NCI-H226 (cell line): Measurements from ENCODE around the gene AGA.

Experiments used
- DNase-seq: peaks from one replicate; pipeline ENCODE4 v3.0.0-alpha.2; 2015

Gene AGA

GRCh38 chr4:177446586-177446985 is 4.3 kb upstream of the AGA start:
- no peak for DNase-seq

GRCh38 chr4:177444911-177445736 is 2.9 kb upstream of the AGA start:
- DNase-seq = no peak

- no peak for DNase-seq
These were observed 1.0 kb downstream of the AGA start for GRCh38 chr4:177441061-177441802.

- no peak for DNase-seq
These were observed 5.8 kb downstream of the AGA start for GRCh38 chr4:177436456-177436855.

- DNase-seq = no peak
These were observed 7.6 kb downstream of the AGA start for GRCh38 chr4:177434667-177435066.

- no peak for DNase-seq
These were observed 15.0 kb downstream of the AGA start for GRCh38 chr4:177427192-177427591.

- DNase-seq = no peak
These were observed 22.8 kb downstream of the AGA start for GRCh38 chr4:177419434-177419833.

GRCh38 chr4:177413656-177414055 is 28.6 kb downstream of the AGA start:
- no peak for DNase-seq

GRCh38 chr4:177413076-177413475 is 29.2 kb downstream of the AGA start:
- no peak for DNase-seq

- DNase-seq = no peak
These were observed 30.2 kb downstream of the AGA start for GRCh38 chr4:177411996-177412395.

GRCh38 chr4:177410566-177410965 is 31.7 kb downstream of the AGA start:
- no peak for DNase-seq

- no peak for DNase-seq
These were observed 34.2 kb downstream of the AGA start for GRCh38 chr4:177408023-177408422.

- no peak for DNase-seq
These were observed 36.7 kb downstream of the AGA start for GRCh38 chr4:177405508-177405907.

GRCh38 chr4:177404986-177405385 is 37.3 kb downstream of the AGA start:
- DNase-seq = peak; percentile 14

- DNase-seq = no peak
These were observed 37.9 kb downstream of the AGA start for GRCh38 chr4:177404342-177404741.

GRCh38 chr4:177403746-177404145 is 38.5 kb downstream of the AGA start:
- peak; percentile 54 for DNase-seq

- no peak for DNase-seq
These were observed 40.5 kb downstream of the AGA start for GRCh38 chr4:177401658-177402273.

- no peak for DNase-seq
These were observed 42.2 kb downstream of the AGA start for GRCh38 chr4:177400030-177400429.

GRCh38 chr4:177396352-177396751 is 45.9 kb downstream of the AGA start:
- DNase-seq = no peak

GRCh38 chr4:177393236-177393635 is 49.0 kb downstream of the AGA start:
- no peak for DNase-seq

- no peak for DNase-seq
These were observed 50.3 kb downstream of the AGA start for GRCh38 chr4:177391953-177392352.

GRCh38 chr4:177391287-177391686 is 51.0 kb downstream of the AGA start:
- peak; percentile 10 for DNase-seq

GRCh38 chr4:177386278-177386815 is 55.9 kb downstream of the AGA start:
- no peak for DNase-seq
